ENCODE data around the gene CRP. TPM values are rescaled to one million over a fixed set of nuclear protein-coding genes. Genes with fewer than 3 reads are reported as not detected.

CRP gene
- total RNA-seq, 6 donors from 2014 or later = 0.69 to 2.1 (median 0.84) TPM; not detected in 3

- no peak for DNase-seq
- no peak for TF ChIP-seq POLR2A (IDR thresholded peaks at IDR 0.05)
- TF ChIP-seq EP300 (IDR thresholded peaks at IDR 0.05) = no peak
- no peak for TF ChIP-seq CTCF (IDR thresholded peaks at IDR 0.05)
- TF ChIP-seq POLR2AphosphoS5 (IDR thresholded peaks at IDR 0.05) = no peak
- peaks cover 0 to 9% (median 7%) of the 10 kb centered on the region in 4 donors for H3K9me3 ChIP-seq
- no peaks in the 10 kb centered on the region for H3K4me1 ChIP-seq
- H3K36me3 ChIP-seq = no peaks in the 10 kb centered on the region
- no peak for ATAC-seq (ENCODE audit: low FRiP score in 2 of 2)
- no peaks in the 10 kb centered on the region for H3K27me3 ChIP-seq
- WGBS, 2 donors = 81 to 83% methylated on average over 1 of the region's 1 CpG
- no peak overlapping the region for H3K27ac ChIP-seq
- no peak overlapping the region for H3K4me3 ChIP-seq
Observed at GRCh38 chr1:159715855-159716254, 1.5 kb upstream of the CRP start.

GRCh38 chr1:159712080-159712479 is 2.3 kb downstream of the CRP start:
- Histone ChIP-seq H3K4me1 (no peaks in the 10 kb centered on the region), H3K4me3 (no peak overlapping the region), H3K27ac (no peak overlapping the region), H3K9me3 (no peaks in the 10 kb centered on the region), H3K27me3 (no peaks in the 10 kb centered on the region), H3K36me3 (no peaks in the 10 kb centered on the region)
- ATAC-seq (ENCODE audit: low FRiP score in 2 of 2) (no peak), DNase-seq (no peak)
- TF ChIP-seq POLR2A (IDR thresholded peaks at IDR 0.05) (no peak), POLR2AphosphoS5 (IDR thresholded peaks at IDR 0.05) (no peak), EP300 (IDR thresholded peaks at IDR 0.05) (no peak), CTCF (IDR thresholded peaks at IDR 0.05) (no peak)
- WGBS, 2 donors = 67 to 80% methylated on average over 1 of the region's 1 CpG

GRCh38 chr1:159707472-159708260 is 6.7 kb downstream of the CRP start:
- DNase-seq = no peak
- WGBS, 2 donors = 75 to 79% methylated on average over 6 of the region's 6 CpGs

GRCh38 chr1:159705904-159706256 is 8.5 kb downstream of the CRP start:
- no peak for TF ChIP-seq POLR2AphosphoS5 (IDR thresholded peaks at IDR 0.05)
- 65 to 86% methylated on average over 3 of the region's 3 CpGs for WGBS, 2 donors
- no peak overlapping the region for H3K4me3 ChIP-seq
- no peak for ATAC-seq (ENCODE audit: low FRiP score in 2 of 2)
- no peaks in the 10 kb centered on the region for H3K9me3 ChIP-seq
- H3K27me3 ChIP-seq = no peaks in the 10 kb centered on the region
- no peak overlapping the region for H3K27ac ChIP-seq
- no peak for DNase-seq
- no peaks in the 10 kb centered on the region for H3K4me1 ChIP-seq
- no peaks in the 10 kb centered on the region for H3K36me3 ChIP-seq

More at GRCh38 chr1:159707472-159708260, 6.7 kb downstream of the CRP start:
- Histone ChIP-seq H3K36me3 (no peaks in the 10 kb centered on the region), H3K9me3 (no peaks in the 10 kb centered on the region), H3K27me3 (no peaks in the 10 kb centered on the region), H3K4me1 (no peaks in the 10 kb centered on the region), H3K4me3 (no peak overlapping the region), H3K27ac (no peak overlapping the region)
- ATAC-seq (ENCODE audit: low FRiP score in 2 of 2) = no peak
- TF ChIP-seq CTCF (IDR thresholded peaks at IDR 0.05) (no peak), POLR2AphosphoS5 (IDR thresholded peaks at IDR 0.05) (no peak), POLR2A (IDR thresholded peaks at IDR 0.05) (no peak), EP300 (IDR thresholded peaks at IDR 0.05) (no peak)

GRCh38 chr1:159705251-159705903 is 9.0 kb downstream of the CRP start:
- no peaks in the 10 kb centered on the region for H3K27me3 ChIP-seq
- H3K4me3 ChIP-seq = no peak overlapping the region
- DNase-seq = no peak
- H3K4me1 ChIP-seq = no peaks in the 10 kb centered on the region
- ATAC-seq (ENCODE audit: low FRiP score in 2 of 2) = no peak
- no peak for TF ChIP-seq EP300 (IDR thresholded peaks at IDR 0.05)
- TF ChIP-seq CTCF (IDR thresholded peaks at IDR 0.05) = no peak
- TF ChIP-seq POLR2A (IDR thresholded peaks at IDR 0.05) = no peak
- no peak for TF ChIP-seq POLR2AphosphoS5 (IDR thresholded peaks at IDR 0.05)
- H3K9me3 ChIP-seq = no peaks in the 10 kb centered on the region
- H3K27ac ChIP-seq = no peak overlapping the region
- no peaks in the 10 kb centered on the region for H3K36me3 ChIP-seq
- WGBS, 2 donors = 92 to 93% methylated on average over 7 of the region's 7 CpGs
